ENCODE data around the gene TBC1D3I. TPM values are rescaled to one million over a fixed set of nuclear protein-coding genes. Genes with fewer than 3 reads are reported as not detected.
"Not testable (repeated sequence)": the region's sequence is repeated elsewhere in the genome, so short reads cannot be mapped to it uniquely, and the experiment has no call there.

TBC1D3I gene
- total RNA-seq = under 1 TPM; 0.54 to 0.67 (median 0.55) TPM
- long read RNA-seq, donor 1 = 0 reads
- long read RNA-seq, donor 2 = 0 reads

DNA sequence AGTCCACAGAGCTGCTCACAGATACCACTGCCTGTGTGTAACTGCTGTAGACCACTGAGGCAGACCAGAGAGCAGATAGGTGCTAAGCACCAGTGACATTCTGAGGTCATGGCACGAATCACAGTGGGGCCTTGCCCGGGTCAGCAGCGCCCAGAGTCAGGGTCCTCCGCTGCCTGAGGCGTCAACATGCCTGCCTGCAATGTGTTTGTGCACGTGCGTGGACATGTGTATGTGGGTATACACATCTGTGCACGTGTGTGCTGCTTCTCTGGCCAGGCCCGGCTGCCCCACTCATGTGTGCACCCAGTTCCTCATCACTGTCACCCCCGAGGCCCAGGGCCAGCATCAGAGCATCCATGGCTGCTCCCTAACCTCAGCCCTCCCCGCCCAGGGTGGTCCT, at the start of gene TBC1D3I:
TSS of gene TBC1D3I (minus strand) at position 101 of the 400 bp plus-strand sequence. CDS start 1,585 bp downstream, outside the sequence.
- ATAC-seq; intact Hi-C loops (cut with DNase I, micrococcal nuclease); H3K9me3 ChIP-seq; H3K4me3 ChIP-seq; H3K36me3 ChIP-seq (ENCODE audit: low read depth); DNase-seq; H3K4me1 ChIP-seq (ENCODE audit: low read depth): not testable (repeated sequence)

DNA sequence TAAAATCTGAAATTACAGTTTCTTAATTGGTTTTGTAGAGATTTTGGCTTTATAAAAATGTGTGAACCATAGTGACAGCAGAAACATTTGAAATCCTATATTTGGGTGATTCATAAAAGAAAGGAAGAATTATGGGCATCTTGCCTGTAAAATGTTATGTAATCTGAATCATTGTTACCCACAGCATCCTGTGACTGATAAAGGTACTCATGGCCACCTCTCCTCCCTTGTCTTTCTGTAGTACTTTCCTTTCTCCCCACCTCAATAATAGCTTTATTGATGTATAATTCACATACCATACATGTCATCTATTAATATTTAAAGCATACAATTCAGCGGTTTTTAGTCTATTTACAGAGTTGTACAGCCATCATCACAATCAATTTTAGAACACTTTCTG, 30.8 kb upstream of the TBC1D3I start:
- intact Hi-C loops (cut with DNase I, micrococcal nuclease); ATAC-seq; DNase-seq; H3K9me3 ChIP-seq; H3K36me3 ChIP-seq (ENCODE audit: low read depth); H3K4me1 ChIP-seq (ENCODE audit: low read depth); H3K4me3 ChIP-seq: not testable (repeated sequence)

DNA sequence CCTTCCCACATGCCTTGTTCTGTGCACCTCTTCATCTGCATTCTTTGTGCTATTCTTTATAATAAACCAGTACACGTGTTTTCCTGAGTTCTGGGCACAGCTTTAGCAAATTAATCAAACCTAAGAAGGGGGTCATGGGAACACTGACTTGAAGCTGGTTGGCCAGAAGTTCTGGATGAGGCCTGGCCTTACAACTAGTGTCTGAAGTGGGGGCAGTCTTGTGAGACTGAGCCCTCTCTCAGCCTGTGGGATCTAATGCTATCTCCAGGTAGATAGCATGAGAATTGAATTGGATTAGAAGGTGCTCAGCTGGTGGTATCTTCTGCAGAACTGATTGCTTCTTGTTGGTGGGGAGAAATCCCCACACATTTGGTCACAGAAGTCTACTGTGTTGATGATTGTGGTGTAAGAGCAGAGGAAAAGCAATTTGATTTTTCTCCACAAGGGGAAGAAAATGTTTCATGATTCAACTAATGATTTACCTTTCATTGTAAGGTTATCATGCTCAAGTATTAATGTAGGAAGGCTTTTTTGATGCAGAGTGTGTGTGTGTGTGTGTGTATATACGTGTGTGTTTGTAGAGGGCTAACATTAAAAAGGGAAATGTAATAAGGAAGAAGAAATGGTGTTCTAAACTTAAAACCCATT, 25.7 kb upstream of the TBC1D3I start:
- intact Hi-C loops (cut with DNase I, micrococcal nuclease); DNase-seq; ATAC-seq; H3K9me3 ChIP-seq; H3K4me1 ChIP-seq (ENCODE audit: low read depth); H3K4me3 ChIP-seq; H3K36me3 ChIP-seq (ENCODE audit: low read depth): not testable (repeated sequence)

DNA sequence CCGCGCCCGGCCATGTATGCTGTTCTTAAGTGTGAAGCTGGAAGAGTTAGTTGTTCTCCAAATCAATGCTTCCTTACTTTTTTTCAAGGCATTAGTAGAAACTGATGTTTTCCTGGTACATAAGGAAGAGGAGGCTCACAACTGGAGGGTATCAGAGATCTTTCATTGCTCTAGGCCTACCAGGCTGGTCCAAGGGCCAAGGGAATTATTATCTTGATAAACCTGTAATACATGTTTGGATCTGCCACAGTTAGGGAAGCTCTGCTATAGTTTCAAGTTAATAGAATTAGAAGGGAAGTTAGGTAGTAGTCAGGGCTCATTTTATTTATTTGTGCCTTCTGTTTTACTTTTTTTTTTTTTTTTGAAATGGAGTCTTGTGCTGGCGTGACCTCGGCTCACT, 19.8 kb upstream of the TBC1D3I start:
- intact Hi-C loops (cut with DNase I, micrococcal nuclease); H3K4me1 ChIP-seq (ENCODE audit: low read depth); H3K4me3 ChIP-seq; H3K36me3 ChIP-seq (ENCODE audit: low read depth); DNase-seq; ATAC-seq; H3K9me3 ChIP-seq: not testable (repeated sequence)

DNA sequence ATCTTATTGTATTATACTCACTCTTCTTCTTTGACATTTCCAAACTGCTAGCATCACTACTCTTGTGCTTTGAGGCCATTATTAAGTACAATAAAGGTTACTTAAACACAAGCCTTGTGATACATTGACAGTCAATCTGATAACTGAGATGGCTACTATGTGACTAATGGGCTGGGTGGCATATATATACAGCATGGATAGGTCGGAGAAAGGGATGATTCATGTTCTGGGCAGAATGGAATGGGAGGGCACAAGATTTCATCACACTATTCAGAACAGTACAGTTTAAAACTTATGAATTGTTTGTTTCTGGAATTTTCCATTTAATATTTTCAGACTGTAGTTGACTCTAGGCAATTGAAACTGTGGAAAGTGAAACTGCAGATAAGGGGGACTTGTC, 18.9 kb upstream of the TBC1D3I start:
- H3K9me3 ChIP-seq; H3K36me3 ChIP-seq (ENCODE audit: low read depth); intact Hi-C loops (cut with DNase I, micrococcal nuclease); DNase-seq; ATAC-seq; H3K4me3 ChIP-seq; H3K4me1 ChIP-seq (ENCODE audit: low read depth): not testable (repeated sequence)

DNA sequence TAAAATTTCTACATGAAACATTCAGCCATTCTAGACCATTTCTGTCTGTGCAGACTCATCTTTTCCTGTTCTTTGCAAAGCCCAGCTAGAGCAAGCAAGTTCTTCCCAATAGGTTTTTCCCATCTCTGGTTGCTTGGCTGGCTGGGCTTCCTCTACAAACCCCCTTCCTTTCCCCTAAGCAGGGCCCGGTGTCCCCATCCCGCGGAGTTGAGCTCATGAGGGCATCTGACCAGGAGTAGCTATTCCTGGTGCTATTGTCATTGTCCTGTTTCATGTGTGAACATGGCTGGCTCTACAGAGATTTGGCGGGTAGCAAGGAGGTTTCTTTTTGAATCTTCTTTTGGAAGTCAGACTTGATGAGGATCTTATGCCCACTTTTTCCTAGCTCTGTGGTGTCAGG, 22.3 kb downstream of the TBC1D3I start:
- intact Hi-C loops (cut with DNase I, micrococcal nuclease) = not testable (repeated sequence)

DNA sequence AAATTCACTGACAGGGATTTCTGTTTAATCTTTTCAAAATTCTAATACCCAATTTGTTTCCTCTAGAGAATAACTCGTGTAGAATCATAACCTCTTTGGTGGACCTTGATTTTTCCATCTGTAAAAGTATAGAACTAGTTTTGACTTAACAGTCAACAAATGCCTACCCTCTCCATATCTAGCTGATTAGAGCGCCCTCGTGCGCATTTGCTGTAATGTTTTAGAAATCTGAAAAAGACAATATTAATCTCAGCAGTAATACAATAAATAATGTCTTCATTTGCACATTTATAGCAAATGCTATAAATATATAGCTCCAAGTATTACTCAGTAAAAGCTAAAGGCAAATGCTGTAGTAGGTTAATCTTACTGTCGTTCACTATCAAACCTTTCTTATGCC, 34.7 kb downstream of the TBC1D3I start:
- H3K4me1 ChIP-seq (ENCODE audit: low read depth); H3K9me3 ChIP-seq; H3K4me3 ChIP-seq; intact Hi-C loops (cut with DNase I, micrococcal nuclease); ATAC-seq; H3K36me3 ChIP-seq (ENCODE audit: low read depth): not testable (repeated sequence)
- DNase-seq = peak in 2 of 3 donors; percentile 44 to 46

More for the DNA sequence above, 22.3 kb downstream of the TBC1D3I start:
- H3K4me3 ChIP-seq; ATAC-seq; H3K9me3 ChIP-seq; H3K4me1 ChIP-seq (ENCODE audit: low read depth); H3K36me3 ChIP-seq (ENCODE audit: low read depth); DNase-seq: not testable (repeated sequence)

DNA sequence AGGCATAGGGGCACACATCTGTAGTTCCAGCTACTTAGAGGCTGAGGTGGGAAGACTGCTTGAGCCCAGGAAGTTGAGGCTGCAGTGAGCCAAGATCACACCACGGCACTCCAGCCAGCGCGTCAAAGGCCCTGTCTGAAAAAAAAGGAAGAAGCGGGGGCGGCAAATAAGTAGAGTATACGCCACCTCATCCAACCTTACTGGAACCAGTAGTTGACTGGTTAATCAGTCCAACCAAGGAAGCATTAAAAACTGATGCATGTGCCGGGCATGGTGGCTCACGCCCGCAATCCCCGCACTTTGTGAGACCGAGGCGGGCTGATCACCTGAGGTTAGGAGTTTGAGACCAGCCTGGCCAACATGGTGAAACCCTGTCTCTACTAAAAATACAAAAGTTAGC, 41.4 kb downstream of the TBC1D3I start:
- H3K4me1 ChIP-seq (ENCODE audit: low read depth); DNase-seq; intact Hi-C loops (cut with DNase I, micrococcal nuclease); H3K4me3 ChIP-seq; H3K36me3 ChIP-seq (ENCODE audit: low read depth); ATAC-seq; H3K9me3 ChIP-seq: not testable (repeated sequence)

DNA sequence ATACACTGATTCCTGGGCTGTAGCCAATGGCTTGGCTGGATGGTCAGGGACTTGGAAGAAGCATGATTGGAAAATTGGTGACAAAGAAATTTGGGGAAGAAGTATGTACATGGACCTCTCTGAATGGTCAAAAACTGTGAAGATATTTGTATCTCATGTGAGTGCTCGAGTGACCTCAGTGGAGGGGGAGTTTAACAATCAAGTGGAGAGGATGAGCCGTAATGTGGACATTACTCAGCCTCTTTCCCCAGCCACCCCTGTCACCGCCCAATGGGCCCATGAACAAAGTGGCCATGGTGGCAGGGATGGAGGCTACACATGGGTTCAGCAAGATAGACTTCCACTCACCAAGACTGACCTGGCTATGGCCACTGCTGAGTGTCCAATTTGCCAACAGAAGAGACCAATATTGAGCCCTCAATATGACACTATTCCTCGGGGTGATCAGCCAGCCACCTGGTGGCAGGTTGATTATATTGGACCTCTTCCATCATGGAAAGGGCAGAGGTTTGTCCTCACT, 42.7 kb downstream of the TBC1D3I start:
- intact Hi-C loops (cut with DNase I, micrococcal nuclease); DNase-seq; ATAC-seq; H3K4me3 ChIP-seq; H3K9me3 ChIP-seq; H3K36me3 ChIP-seq (ENCODE audit: low read depth); H3K4me1 ChIP-seq (ENCODE audit: low read depth): not testable (repeated sequence)

DNA sequence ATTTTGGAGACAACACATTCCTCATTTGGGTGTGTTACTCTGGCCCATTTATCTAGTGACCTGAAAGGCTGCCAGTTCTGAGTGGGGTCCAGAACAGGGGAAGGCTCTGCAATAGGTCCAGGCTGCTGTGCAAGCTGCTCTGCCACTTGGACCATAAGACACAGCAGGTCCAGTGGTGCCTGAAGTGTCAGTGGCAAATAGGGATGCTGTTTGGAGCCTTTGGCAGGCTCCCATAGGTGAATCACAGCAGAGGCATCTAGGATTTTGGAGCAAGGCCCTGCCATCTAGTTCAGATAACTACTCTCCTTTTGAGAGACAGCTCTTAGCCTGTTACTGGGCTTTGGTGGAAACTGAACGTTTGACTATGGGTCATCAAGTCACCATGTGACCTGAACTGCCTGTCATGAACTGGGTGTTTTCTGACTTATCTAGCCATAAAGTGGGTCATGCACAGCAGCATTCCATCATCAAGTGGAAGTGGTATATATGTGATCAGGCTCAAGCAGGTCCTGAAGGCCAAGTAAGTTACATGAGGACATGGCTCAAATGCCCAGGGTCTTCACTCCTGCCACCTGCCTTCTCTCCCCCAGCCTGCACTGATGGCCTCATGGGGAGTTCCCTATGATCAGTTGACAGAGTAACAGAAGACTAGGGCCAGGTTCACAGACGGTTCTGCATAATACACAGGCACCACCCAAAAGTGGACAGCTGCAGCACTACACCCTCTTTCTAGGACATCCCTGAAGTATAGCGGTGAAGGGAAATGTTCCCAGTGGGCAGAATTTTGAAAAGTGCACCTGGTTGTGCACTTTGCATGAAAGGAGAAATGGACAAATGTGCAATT, 43.4 kb downstream of the TBC1D3I start:
- DNase-seq; intact Hi-C loops (cut with DNase I, micrococcal nuclease): not testable (repeated sequence)

DNA sequence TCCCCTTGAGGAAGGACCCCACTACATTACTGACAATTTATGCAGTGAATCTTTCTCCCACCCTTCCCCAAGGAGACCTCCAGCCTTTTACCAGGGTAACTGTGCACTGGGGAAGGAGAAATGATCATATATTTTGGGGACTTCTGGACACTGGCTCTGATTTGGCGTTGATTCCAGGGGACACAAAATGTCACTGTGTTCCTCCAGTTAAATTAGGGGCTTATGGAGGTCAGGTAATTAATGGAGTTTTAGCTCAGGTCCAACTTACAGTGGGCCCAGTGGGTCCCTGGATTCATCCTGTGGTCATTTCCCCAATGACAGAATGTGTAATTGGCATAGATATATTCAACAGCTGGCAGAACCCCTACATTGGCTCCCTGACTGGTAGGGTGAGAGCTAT, 44.8 kb downstream of the TBC1D3I start:
- H3K9me3 ChIP-seq; H3K36me3 ChIP-seq (ENCODE audit: low read depth); DNase-seq; H3K4me3 ChIP-seq; intact Hi-C loops (cut with DNase I, micrococcal nuclease); ATAC-seq; H3K4me1 ChIP-seq (ENCODE audit: low read depth): not testable (repeated sequence)

More for the DNA sequence above, 43.4 kb downstream of the TBC1D3I start:
- H3K4me1 ChIP-seq (ENCODE audit: low read depth); ATAC-seq; H3K36me3 ChIP-seq (ENCODE audit: low read depth); H3K9me3 ChIP-seq; H3K4me3 ChIP-seq: not testable (repeated sequence)

DNA sequence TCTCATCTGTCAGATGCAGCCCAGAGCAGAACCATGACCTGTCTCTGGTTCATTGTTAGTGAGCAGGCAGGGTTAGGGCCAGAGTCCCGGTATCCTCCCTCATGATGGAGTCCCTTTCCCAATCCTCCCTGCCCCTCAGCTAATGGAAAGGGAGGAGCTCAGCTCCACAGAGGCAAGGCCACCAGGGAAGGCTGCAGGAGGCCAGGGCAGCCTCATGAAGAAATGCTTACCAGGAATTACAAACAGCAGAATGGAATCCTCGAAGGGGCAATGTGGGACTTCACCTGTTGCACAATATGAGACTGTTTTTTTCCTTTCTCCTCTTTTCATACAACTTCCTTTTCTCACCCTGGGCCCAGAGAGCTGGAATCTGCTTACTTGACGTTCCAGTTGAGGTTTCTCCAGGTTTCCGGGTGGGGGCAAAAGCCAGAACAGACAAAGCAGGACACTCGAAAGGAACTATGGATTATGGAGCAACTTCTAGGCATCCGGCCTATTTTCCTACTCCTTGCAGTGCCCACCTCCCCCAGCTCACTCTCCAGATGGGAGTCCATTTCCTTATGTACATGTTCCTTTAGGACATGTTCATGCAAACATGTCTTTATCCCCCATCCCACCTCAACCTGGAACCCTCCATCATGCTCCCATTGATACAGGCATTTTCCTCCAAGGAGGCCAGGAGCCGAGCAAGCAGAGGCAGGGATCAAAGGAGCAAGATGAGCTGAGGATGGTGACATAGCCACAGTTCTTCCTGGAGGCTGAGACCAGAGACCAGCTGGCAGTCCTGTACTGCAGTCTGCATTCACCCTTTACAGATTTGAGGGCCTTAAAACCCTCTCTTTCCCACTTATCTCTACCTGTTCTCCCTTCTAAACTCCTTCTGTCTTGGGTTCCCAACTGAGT, 48.7 kb downstream of the TBC1D3I start:
- H3K4me1 ChIP-seq (ENCODE audit: low read depth); DNase-seq; ATAC-seq; H3K36me3 ChIP-seq (ENCODE audit: low read depth); H3K9me3 ChIP-seq; H3K4me3 ChIP-seq; intact Hi-C loops (cut with DNase I, micrococcal nuclease): not testable (repeated sequence)
